Bronchial epithelial cell (primary cell): ENCODE data around the gene BANP. TPM values are rescaled to one million over a fixed set of nuclear protein-coding genes. Genes with fewer than 3 reads are reported as not detected.
"Not testable (repeated sequence)": the region's sequence is repeated elsewhere in the genome, so short reads cannot be mapped to it uniquely, and the experiment has no call there.

Experiments
- DNase-seq: peaks from one replicate; pipeline ENCODE4 v3.0.0-alpha.2; 2010; ENCODE audit warnings: low read depth
- FAIRE-seq: peaks from 2 replicates; lab custom pipeline; 2011; peaks lifted over from hg19 to GRCh38; lab: Jason Lieb, UNC
- H3K27me3 ChIP-seq: 2 replicates; pipeline ENCODE4 v1.5.1; 2011; ENCODE audit warnings: low read length; ENCODE audit not compliant: control insufficient read depth, insufficient read depth
- H3K36me3 ChIP-seq: 2 replicates; pipeline ENCODE4 v1.5.1; 2011; ENCODE audit warnings: low read length; ENCODE audit not compliant: control insufficient read depth, insufficient read depth
- H3K4me3 ChIP-seq: 2 replicates; pipeline ENCODE4 v1.5.1; 2011; ENCODE audit warnings: mild to moderate bottlenecking, low read depth, low read length, control low read depth
- total RNA-seq: library from RNA; depleted of rRNA; stranded (reverse); fragments of >200 nt; gene quantifications from 2 replicates; pipeline ENCODE4 v1.2.1, GENCODE V29; 2014
- TF ChIP-seq, protein P1 (sequence below): IDR thresholded peaks from 2 replicates; pipeline ENCODE4 v1.5.1; 2011; ENCODE audit warnings: mild to moderate bottlenecking, moderate library complexity, low read length, control low read depth, inconsistent platforms; ENCODE audit not compliant: insufficient read depth, severe bottlenecking

Gene BANP
- total RNA-seq, 1 donor from 2014 or later, result 22.1 TPM

DNA sequence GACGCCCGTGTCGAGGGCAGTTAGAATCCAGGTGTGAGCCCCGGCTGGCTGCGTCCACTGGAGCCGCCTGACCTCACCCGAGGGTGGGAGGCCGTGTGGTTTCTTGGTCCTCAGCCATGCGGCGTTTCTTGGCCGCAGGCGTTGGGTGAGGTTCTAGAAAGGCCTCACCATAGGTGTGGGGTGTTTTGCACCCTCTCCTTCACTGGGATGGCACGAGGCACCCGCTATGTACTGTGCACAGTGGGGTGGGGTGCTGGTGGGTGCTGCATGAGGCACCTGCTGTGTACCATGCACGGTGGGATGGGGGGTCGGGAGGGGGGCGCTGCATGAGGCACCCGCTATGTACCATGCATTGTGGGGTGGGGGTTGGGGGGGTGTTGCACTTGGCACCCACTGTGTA, 169.6 kb downstream of the BANP start:
- FAIRE-seq, result no peak
- no peak overlapping the region for H3K4me3 ChIP-seq
- TF ChIP-seq, protein P1, sequence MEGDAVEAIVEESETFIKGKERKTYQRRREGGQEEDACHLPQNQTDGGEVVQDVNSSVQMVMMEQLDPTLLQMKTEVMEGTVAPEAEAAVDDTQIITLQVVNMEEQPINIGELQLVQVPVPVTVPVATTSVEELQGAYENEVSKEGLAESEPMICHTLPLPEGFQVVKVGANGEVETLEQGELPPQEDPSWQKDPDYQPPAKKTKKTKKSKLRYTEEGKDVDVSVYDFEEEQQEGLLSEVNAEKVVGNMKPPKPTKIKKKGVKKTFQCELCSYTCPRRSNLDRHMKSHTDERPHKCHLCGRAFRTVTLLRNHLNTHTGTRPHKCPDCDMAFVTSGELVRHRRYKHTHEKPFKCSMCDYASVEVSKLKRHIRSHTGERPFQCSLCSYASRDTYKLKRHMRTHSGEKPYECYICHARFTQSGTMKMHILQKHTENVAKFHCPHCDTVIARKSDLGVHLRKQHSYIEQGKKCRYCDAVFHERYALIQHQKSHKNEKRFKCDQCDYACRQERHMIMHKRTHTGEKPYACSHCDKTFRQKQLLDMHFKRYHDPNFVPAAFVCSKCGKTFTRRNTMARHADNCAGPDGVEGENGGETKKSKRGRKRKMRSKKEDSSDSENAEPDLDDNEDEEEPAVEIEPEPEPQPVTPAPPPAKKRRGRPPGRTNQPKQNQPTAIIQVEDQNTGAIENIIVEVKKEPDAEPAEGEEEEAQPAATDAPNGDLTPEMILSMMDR, result no peak
- no peaks in the 10 kb centered on the region for H3K36me3 ChIP-seq
- peaks cover 3% of the 10 kb centered on the region for H3K27me3 ChIP-seq
- DNase-seq, result no peak

DNA sequence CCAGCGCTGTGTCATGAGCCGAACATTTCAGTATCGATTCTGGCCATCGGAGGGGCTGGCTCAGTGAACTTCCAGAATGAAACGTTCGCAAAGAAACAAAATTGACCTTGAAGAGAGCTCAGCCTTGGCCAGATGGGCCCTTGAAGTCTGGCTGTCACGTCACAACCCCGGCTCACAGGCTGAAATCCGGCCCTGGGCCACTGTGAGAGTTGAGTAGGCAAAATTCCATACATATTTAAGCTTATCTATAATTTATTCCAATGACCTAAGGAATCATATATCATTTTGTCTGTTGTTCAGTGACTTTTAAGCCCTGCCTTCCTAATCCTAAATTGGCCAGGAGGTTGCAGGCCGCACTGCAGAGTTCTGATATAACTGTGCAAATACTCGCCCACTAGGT, 170.2 kb downstream of the BANP start:
- H3K36me3 ChIP-seq, H3K27me3 ChIP-seq, H3K4me3 ChIP-seq, FAIRE-seq, DNase-seq: not testable (repeated sequence)

DNA sequence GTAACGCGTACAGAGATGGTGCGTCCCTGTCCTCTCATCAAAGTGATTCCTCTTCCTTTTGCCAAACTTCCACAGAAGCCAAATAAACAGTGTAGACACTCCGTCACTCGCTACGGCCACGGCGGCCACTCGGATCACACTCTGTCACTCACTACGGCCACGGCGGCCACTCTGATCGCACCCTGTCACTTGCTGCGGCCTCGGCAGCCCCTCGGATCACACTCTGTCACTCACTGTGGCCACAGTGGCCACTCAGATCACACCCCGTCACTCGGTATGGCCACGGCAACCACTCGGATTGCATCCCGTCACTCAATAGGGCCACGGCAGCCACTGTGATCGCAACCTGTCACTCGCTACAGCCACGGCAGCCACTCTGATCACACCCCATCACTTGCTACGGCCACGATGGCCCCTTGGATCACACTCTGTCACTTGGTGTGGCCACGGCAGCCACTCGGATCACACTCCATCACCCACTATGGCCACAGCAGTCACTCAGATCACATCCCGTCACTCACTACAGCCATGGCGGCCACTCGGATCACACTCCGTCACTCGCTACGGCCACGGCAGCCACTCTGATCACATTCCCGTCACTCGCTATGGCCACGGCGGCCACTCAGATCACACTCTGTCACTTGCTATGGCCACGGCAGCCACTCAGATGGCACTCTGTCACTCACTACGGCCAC, 170.8 kb downstream of the BANP start:
- TF ChIP-seq, protein P1, result no peak
- Histone ChIP-seq H3K36me3 (no peaks in the 10 kb centered on the region), H3K4me3 (no peak overlapping the region), H3K27me3 (peaks cover 3% of the 10 kb centered on the region)
- FAIRE-seq, result peak; percentile 80
- no peak for DNase-seq

Other genes starting within 250 kb of the BANP start
- gene KLHDC4, start 185.4 kb upstream of the BANP start, total RNA-seq, result 27.7 and 30.8 TPM in 2 replicates
- gene SLC7A5, start 81.9 kb upstream of the BANP start, total RNA-seq, result 169 and 243 TPM in 2 replicates
- not detected in 2 replicates for gene CA5A, start 14.9 kb upstream of the BANP start, total RNA-seq